Coronary artery (tissue), 2 donors: ENCODE measurements around the gene ZMPSTE24.
"Not testable (repeated sequence)": the region's sequence is repeated elsewhere in the genome, so short reads cannot be mapped to it uniquely, and the experiment has no call there.

Experiments
- DNase-seq: peaks from one replicate; pipeline ENCODE4 v3.0.0-alpha.2; 2017; ENCODE audit warnings: low spot score
- H3K27ac ChIP-seq, 2 donors: fragments of 200-600 bp; sonication (generic); one replicate each; pipeline ENCODE4 v1.5.1; 2016 to 2019
- H3K4me3 ChIP-seq: fragments of 200-600 bp; sonication (generic); 2 replicates; pipeline ENCODE4 v1.5.1; 2016; ENCODE audit warnings: mild to moderate bottlenecking, moderate library complexity
- TF ChIP-seq, protein P1 (sequence below): fragments of 200-600 bp; sonication (generic); IDR thresholded peaks from one replicate; pipeline ENCODE4 v1.5.1; 2019; ENCODE audit warnings: antibody characterized with exemption

The ZMPSTE24 gene

DNA sequence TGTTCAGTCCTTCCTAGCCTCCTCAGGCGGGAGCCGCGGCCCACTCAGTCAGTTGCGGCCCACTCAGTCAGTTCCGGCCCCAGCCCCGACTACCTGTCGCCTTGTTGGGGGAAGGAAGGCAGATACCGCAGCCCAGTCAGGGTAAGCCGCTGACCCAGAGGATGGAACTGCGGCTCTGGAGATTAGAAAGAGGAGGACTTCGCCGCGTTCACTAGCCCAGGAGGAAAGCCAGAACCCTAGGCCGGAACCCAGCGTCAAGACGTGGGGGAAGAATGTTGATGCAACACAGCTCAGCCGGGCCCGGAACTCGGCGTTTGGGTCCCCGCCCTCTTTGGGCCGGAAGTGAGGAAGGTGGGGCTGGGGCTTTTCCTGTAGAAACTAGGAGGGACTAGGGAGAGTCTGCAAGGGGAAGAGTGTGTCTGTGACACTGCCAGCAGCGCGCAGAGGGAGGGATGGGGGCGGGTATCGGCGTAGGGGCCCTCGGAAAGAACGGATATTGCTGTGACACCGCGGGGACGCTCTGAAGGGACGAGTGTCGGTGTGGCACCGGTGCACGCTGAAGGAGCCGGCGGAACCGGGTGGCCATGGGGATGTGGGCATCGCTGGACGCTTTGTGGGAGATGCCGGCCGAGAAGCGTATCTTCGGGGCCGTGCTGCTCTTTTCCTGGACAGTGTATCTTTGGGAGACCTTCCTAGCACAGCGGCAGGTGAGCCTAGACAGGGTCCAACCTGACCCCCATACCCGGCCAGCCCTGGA lies at the start of gene ZMPSTE24:
ZMPSTE24 (plus strand) TSS at position 549 of the 757 bp plus-strand sequence; CDS start at position 585, 36 bp downstream.
- peak within 1 kb of the TSS; percentile 93 to 95 for H3K27ac ChIP-seq
- TF ChIP-seq, protein P1, sequence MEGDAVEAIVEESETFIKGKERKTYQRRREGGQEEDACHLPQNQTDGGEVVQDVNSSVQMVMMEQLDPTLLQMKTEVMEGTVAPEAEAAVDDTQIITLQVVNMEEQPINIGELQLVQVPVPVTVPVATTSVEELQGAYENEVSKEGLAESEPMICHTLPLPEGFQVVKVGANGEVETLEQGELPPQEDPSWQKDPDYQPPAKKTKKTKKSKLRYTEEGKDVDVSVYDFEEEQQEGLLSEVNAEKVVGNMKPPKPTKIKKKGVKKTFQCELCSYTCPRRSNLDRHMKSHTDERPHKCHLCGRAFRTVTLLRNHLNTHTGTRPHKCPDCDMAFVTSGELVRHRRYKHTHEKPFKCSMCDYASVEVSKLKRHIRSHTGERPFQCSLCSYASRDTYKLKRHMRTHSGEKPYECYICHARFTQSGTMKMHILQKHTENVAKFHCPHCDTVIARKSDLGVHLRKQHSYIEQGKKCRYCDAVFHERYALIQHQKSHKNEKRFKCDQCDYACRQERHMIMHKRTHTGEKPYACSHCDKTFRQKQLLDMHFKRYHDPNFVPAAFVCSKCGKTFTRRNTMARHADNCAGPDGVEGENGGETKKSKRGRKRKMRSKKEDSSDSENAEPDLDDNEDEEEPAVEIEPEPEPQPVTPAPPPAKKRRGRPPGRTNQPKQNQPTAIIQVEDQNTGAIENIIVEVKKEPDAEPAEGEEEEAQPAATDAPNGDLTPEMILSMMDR = no peak

GRCh38 chr1:40210511-40211204 lies 47.4 kb upstream of the ZMPSTE24 start:
- TF ChIP-seq, protein P1 = no peak
- DNase-seq = no peak
- Histone ChIP-seq H3K27ac (no peak overlapping the region), H3K4me3 (no peak overlapping the region)

More for the DNA sequence above, at the start of gene ZMPSTE24:
- DNase-seq = peak; percentile 98
- H3K4me3 ChIP-seq = peak within 1 kb of the TSS; percentile 92

DNA sequence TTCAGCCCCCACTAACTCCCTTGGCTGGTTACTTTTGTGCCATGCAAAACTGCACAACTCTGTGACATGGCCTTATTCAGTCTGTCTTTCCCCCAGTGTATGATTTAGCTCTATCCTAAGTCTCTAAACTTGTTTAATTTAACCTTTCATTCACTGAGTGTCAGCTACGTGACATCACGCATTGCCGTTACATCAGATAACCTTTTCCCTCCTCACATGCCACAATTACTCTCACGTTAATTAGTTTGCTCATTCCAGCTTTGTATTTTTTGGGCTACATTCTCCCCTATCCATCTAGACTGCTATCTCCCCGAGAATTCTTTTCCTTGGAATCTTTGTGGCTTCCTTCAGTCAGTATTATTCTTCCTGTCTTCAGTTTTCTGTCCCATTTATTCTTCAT lies 39.7 kb upstream of the ZMPSTE24 start:
- Histone ChIP-seq H3K4me3 (no peak overlapping the region), H3K27ac (no peak overlapping the region)
- TF ChIP-seq, protein P1 = no peak
- no peak for DNase-seq

DNA sequence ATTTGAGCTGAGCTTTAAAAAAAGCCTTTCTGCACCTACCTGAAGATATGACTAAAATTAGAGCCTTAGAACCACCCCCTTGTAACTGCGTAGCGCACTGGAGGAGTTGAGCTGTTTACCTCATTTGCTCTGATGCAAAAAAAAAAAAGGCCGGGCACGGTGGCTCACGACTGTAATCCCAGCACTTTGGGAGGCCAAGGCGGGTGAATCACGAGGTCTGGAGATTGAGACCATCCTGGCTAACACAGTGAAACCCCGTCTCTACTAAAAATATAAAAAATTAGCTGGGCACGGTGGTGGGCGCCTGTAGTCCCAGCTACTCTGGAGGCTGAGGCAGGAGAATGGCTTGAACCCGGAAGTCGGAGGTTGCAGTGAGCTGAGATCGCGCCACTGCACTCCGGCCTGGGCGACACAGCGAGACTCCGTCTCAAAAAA lies 36.5 kb upstream of the ZMPSTE24 start:
- not testable (repeated sequence) for DNase-seq, H3K4me3 ChIP-seq, H3K27ac ChIP-seq

DNA sequence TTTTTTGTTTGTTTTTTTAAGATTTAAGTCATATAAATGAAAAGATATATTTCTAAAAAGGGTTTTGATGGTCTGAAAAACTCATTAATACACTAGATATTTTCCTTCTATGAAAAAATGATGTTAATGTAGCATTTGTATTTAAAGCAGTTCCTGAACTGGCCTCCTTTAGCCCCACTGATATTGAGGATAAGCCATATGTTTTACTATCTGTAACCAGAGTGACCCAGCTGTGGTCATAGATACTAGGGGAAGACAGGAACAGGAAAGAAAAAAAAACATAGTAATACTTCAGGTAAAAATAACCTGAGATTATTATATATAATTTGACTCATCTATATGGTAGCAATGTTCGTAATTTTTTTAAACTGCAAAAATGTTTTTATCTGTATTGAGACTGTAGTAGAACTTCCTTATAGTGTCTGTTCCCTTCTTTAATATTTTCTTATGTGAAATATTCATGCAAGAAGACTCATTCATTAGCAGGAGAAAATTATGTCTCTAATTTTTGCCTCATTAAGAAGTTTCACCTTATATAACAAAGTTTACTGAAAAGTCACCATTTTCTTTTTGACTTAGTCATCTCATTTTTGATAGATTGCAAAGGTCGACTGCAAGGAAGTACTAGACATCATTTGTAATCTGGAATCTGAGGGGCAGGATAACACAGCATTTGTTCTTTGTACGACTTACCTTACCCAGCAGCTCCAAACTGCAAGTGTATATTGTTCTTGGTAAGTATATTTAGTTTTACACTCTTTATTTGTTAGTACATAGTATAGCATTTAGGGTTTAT lies 35.9 kb upstream of the ZMPSTE24 start:
- Histone ChIP-seq H3K4me3 (no peak overlapping the region), H3K27ac (no peak overlapping the region)
- no peak for DNase-seq
- TF ChIP-seq, protein P1 = no peak

GRCh38 chr1:40224040-40224439 lies 34.0 kb upstream of the ZMPSTE24 start:
- TF ChIP-seq, protein P1 = no peak
- Histone ChIP-seq H3K4me3 (no peak overlapping the region), H3K27ac (no peak overlapping the region)
- no peak for DNase-seq

DNA sequence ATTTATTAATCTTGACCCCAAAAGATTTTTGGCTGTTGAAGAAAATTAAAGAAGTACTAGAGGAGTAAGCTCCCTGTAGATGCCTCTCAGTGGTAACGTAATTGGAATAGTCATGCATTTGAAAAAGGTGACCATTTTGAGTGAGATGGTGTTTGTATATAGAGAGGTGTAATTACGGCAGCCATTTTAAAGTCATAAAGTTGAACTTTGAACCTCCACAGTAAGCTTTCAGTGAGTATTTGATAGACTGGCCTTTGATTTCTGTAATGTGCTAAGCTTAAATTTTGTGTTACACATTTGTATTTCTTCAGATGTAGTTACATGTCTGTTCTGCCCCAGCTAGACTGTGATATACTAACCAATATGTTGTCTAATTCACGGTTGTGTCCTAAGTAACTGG lies 31.8 kb upstream of the ZMPSTE24 start:
- TF ChIP-seq, protein P1 = no peak

More for the DNA sequence above, 31.8 kb upstream of the ZMPSTE24 start:
- no peak overlapping the region for H3K27ac ChIP-seq
- DNase-seq = no peak
- H3K4me3 ChIP-seq = no peak overlapping the region
